Peyer's patch (tissue), 4 donors: ENCODE measurements around the gene AMT. TPM values are rescaled to one million over a fixed set of nuclear protein-coding genes. Genes with fewer than 3 reads are reported as not detected.
"Not testable (repeated sequence)": the region's sequence is repeated elsewhere in the genome, so short reads cannot be mapped to it uniquely, and the experiment has no call there.

Experiments used
- DNase-seq, 3 donors: peaks; one replicate each; pipeline ENCODE4 v3.0.0-alpha.2; 2017 to 2019
- H3K27ac ChIP-seq, 4 donors: fragments of 200-600 bp; sonication (generic); one replicate each; pipeline ENCODE4 v1.5.1; 2016 to 2019
- H3K27me3 ChIP-seq, 2 donors: fragments of 200-600 bp; sonication (generic); one replicate each; pipeline ENCODE4 v1.5.1; 2019
- H3K36me3 ChIP-seq, 3 donors: fragments of 200-600 bp; sonication (generic); one replicate each; pipeline ENCODE4 v1.5.1; 2016 to 2019
- H3K4me1 ChIP-seq, 4 donors: fragments of 200-600 bp; sonication (generic); one replicate each; pipeline ENCODE4 v1.5.1; 2016 to 2019
- H3K4me3 ChIP-seq, 4 donors: fragments of 200-600 bp; sonication (generic); 1 replicate in 3 of 4; 2 replicates in 1 of 4; pipeline ENCODE4 v1.5.1; 2016 to 2019; ENCODE audit warnings: mild to moderate bottlenecking in 1 of 4
- H3K9me3 ChIP-seq, 4 donors: fragments of 200-600 bp; sonication (generic); one replicate each; pipeline ENCODE4 v1.5.1; 2016 to 2019; ENCODE audit warnings: mild to moderate bottlenecking in 1 of 4
- POLR2A ChIP-seq, 2 donors: fragments of 450-650 bp; IDR thresholded peaks; one replicate each; pipeline ENCODE4 v1.5.1; 2017; ENCODE audit warnings: antibody characterized with exemption in 2 of 2, mild to moderate bottlenecking in 2 of 2, moderate library complexity in 2 of 2
- total RNA-seq, 4 donors: library from RNA; depleted of rRNA; stranded (reverse); fragments of >200 nt; gene quantifications; one replicate each; pipeline ENCODE4 v1.1.0, GENCODE V29; 2016
- TF ChIP-seq, protein P1 (sequence below), 6 experiments: fragments of 450-650 bp in 4 of 6; fragments of 200-600 bp in 2 of 6; sonication (generic) in 1 of 6; IDR thresholded peaks; one replicate each; pipeline ENCODE4 v1.5.1; 2017 to 2019; ENCODE audit warnings: antibody characterized with exemption in 6 of 6, mild to moderate bottlenecking in 3 of 6, moderate library complexity in 1 of 6

Gene AMT
- total RNA-seq, 4 donors from 2014 or later = 13.3 to 32.9 (median 25.1) TPM

DNA sequence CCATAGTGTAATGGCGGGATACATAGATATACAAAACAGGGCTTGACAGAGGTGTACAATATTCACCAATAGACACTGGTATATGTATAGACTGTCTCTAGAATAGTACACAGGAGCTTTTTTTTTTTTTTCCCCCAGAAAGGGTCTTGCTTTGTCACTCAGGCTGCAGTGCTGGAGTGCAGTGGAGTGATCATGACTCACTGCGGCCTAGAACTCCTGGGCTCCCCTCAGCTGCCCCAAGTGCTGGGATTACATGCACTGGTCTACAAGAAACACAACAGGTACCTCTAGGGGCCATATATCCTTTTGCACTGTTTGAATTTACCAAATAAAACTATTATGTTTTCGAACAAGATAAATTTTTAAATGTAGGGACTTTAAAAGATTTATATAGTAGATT lies 22.8 kb downstream of the AMT start:
- Histone ChIP-seq H3K9me3 (no peaks in the 10 kb centered on the region), H3K36me3 (peaks cover 0 to 34% (median 0%) of the 10 kb centered on the region in 3 donors), H3K4me3 (no peak overlapping the region), H3K27me3 (no peaks in the 10 kb centered on the region), H3K27ac (no peak overlapping the region), H3K4me1 (peaks cover 0 to 29% (median 5%) of the 10 kb centered on the region in 4 donors)
- no peak for DNase-seq
- TF ChIP-seq POLR2A (IDR thresholded peaks at IDR 0.05) = no peak
- TF ChIP-seq, protein P1, sequence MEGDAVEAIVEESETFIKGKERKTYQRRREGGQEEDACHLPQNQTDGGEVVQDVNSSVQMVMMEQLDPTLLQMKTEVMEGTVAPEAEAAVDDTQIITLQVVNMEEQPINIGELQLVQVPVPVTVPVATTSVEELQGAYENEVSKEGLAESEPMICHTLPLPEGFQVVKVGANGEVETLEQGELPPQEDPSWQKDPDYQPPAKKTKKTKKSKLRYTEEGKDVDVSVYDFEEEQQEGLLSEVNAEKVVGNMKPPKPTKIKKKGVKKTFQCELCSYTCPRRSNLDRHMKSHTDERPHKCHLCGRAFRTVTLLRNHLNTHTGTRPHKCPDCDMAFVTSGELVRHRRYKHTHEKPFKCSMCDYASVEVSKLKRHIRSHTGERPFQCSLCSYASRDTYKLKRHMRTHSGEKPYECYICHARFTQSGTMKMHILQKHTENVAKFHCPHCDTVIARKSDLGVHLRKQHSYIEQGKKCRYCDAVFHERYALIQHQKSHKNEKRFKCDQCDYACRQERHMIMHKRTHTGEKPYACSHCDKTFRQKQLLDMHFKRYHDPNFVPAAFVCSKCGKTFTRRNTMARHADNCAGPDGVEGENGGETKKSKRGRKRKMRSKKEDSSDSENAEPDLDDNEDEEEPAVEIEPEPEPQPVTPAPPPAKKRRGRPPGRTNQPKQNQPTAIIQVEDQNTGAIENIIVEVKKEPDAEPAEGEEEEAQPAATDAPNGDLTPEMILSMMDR (IDR thresholded peaks at IDR 0.05) = no peak

DNA sequence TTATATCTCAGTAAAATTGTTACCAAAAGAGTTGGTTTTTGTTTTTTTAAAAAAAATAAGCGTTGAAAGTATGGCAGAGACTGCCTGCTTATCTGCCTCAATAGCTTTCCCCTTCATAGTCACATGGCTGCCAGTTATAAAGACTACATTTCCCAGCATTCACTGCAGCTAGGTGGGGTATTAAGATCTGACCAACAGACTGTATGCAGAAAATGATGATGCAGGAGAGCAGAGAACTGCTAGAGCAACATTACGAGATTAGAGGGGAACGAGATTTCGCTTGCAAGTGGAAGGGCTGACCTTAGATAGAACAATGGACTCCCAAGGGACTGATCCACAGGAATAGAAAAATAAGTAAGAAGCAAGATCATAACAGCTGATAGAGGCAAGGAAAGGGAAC lies 24.8 kb downstream of the AMT start:
- peaks cover 0 to 23% (median 5%) of the 10 kb centered on the region in 4 donors for H3K4me1 ChIP-seq
- H3K27ac ChIP-seq = no peak overlapping the region
- no peak for DNase-seq
- TF ChIP-seq, protein P1 (IDR thresholded peaks at IDR 0.05) = no peak
- TF ChIP-seq POLR2A (IDR thresholded peaks at IDR 0.05) = no peak
- no peaks in the 10 kb centered on the region for H3K9me3 ChIP-seq
- H3K36me3 ChIP-seq = peaks cover 0 to 29% (median 0%) of the 10 kb centered on the region in 3 donors
- no peaks in the 10 kb centered on the region for H3K27me3 ChIP-seq
- no peak overlapping the region for H3K4me3 ChIP-seq

DNA sequence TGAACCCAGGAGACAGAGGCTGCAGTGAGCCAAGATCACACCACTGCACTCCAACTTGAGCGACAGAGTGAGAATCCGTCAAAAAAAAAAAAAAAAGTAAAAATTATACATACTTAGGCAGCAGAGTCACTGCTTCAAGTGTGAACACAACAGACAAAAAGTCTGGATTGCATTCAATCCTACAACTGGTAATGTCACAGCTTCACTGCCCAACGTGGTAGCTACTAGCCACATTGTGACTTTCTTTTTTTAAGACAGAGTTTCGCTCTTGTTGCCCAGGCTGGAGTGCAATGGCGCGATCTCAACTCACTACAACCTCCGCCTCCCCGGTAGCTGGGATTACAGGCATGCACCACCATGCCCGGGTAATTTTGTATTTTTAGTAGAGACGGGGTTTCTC lies 31.0 kb downstream of the AMT start:
- not testable (repeated sequence) for H3K4me3 ChIP-seq, DNase-seq, H3K27ac ChIP-seq, H3K4me1 ChIP-seq, H3K9me3 ChIP-seq, H3K27me3 ChIP-seq
- peaks cover 0 to 23% (median 0%) of the 10 kb centered on the region in 3 donors for H3K36me3 ChIP-seq

DNA sequence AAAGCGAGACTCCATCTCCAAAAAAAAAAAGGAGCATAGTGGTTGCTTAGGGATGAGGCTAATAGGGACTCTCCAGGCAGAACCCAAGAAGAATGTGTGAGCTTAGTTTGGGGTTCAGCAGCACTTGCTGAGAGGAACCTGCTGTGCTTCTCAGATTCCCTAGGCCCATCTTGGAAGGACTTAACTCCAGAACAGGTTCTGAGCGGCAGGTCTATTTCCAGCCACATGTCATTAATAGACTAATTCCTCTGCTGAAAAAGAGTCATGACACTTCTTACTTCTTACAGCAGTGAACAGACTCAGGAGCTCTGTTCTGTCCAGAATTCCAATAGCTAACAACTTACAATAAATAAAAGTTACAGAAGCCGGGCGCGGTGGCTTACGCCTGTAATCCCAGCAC lies 33.0 kb downstream of the AMT start:
- TF ChIP-seq POLR2A (IDR thresholded peaks at IDR 0.05) = no peak
- TF ChIP-seq, protein P1 (IDR thresholded peaks at IDR 0.05) = no peak
- H3K4me1 ChIP-seq = peaks cover 0 to 21% (median 0%) of the 10 kb centered on the region in 4 donors
- no peak overlapping the region for H3K4me3 ChIP-seq
- H3K27me3 ChIP-seq = no peaks in the 10 kb centered on the region
- no peak for DNase-seq
- no peak overlapping the region for H3K27ac ChIP-seq
- H3K36me3 ChIP-seq = peaks cover 0 to 4% (median 0%) of the 10 kb centered on the region in 3 donors
- H3K9me3 ChIP-seq = no peaks in the 10 kb centered on the region

DNA sequence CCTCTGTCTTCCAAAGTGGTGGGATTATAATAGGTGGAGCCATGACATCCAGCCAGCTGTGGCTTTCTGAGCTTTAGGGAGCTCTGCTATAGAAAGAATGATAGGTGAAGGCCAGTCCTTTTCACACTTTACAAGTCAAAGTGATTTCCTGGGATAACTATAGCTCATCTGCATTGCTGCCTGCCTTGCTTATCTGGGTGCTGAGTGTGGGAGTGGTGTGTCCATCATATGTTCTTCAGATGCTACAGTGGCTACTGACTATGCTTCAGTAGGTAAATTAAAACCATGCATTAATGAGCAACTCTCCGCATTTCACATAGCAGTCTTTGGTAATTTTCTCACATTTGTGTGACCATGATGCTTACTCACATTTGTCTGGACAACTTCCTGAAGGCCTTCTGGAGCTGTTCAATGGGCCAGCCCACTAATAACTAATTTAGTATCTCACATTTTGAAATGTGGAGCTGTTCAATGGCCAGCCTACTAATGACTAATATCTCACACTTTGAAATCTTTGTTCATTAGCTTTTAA lies 33.9 kb downstream of the AMT start:
- Histone ChIP-seq H3K4me1 (peaks cover 0 to 28% (median 0%) of the 10 kb centered on the region in 4 donors), H3K27me3 (no peaks in the 10 kb centered on the region), H3K27ac (no peak overlapping the region), H3K4me3 (no peak overlapping the region), H3K9me3 (no peaks in the 10 kb centered on the region), H3K36me3 (no peaks in the 10 kb centered on the region)
- DNase-seq = no peak
- TF ChIP-seq, protein P1 (IDR thresholded peaks at IDR 0.05) = no peak
- no peak for TF ChIP-seq POLR2A (IDR thresholded peaks at IDR 0.05)

DNA sequence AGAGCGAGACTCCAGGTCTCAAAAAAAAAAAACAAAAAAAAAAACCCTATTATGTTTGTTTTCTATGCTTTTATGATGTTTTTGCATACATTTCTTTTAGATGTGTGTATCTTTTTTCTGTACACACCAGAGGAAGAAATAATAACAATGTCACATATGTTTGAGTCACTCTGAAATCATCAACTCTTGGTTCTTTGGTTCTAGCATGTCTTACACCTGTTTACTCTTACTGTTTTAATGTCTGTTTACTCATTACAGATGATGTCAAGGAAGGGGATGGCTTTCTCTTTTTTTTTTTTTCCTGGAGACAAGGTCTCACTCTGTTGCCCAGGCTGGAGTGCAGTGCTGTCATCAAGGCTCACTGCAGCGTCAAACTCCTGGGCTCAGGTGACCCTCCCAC lies 34.6 kb downstream of the AMT start:
- TF ChIP-seq, protein P1 (IDR thresholded peaks at IDR 0.05) = no peak
- TF ChIP-seq POLR2A (IDR thresholded peaks at IDR 0.05) = no peak
- Histone ChIP-seq H3K4me1 (peaks cover 0 to 30% (median 0%) of the 10 kb centered on the region in 4 donors), H3K36me3 (no peaks in the 10 kb centered on the region), H3K27me3 (no peaks in the 10 kb centered on the region), H3K9me3 (no peaks in the 10 kb centered on the region), H3K4me3 (no peak overlapping the region), H3K27ac (no peak overlapping the region)
- DNase-seq = no peak
